Right ventricle myocardium superior (tissue), 1 donor: Measurements from ENCODE around the gene NARS2. TPM values are rescaled to one million over a fixed set of nuclear protein-coding genes. Genes with fewer than 3 reads are reported as not detected.

Experiments used
- ATAC-seq: fragments of 200-7000 bp; cut with Tn5 transposase; one replicate; pipeline ENCODE4 v1.9.1; 2020; ENCODE audit warnings: mild to moderate bottlenecking; ENCODE audit not compliant: poor library complexity
- DNase-seq: peaks from one replicate; pipeline ENCODE4 v3.0.0-alpha.2; 2020
- intact Hi-C: fragments of 100-400 bp; cut with DNase I; formaldehyde crosslinking; loops from one replicate; pipeline ENCODE4 v1.11.2; 2022
- total RNA-seq: library from RNA; stranded (reverse); fragmentation: NEBNext Ultra II Directional; extraction: Animal tissue kit (Norgen Biotek cat#: 25700); gene quantifications from one replicate; pipeline ENCODE4 v1.2.1, GENCODE V29; 2021
- donor health status: DM: no; HTN: yes; CAD: no; lungs with severe emphysema.

Gene NARS2
- total RNA-seq, 1 donor from 2014 or later, result 17.6 TPM

- DNase-seq (no peak), ATAC-seq (no peak)
- intact Hi-C loops, result no loop called here
Observed at GRCh38 chr11:78405805-78406204, 168.9 kb downstream of the NARS2 start.

GRCh38 chr11:78403781-78404180 lies 170.9 kb downstream of the NARS2 start:
- no peak for ATAC-seq
- DNase-seq, result no peak
- intact Hi-C loops, result no loop called here

- ATAC-seq (no peak), DNase-seq (no peak)
- intact Hi-C loops, result no loop called here
Observed at GRCh38 chr11:78402847-78403246, 171.8 kb downstream of the NARS2 start.

- DNase-seq (no peak), ATAC-seq (no peak)
- intact Hi-C loops, result no loop called here
Observed at GRCh38 chr11:78400702-78401101, 174.0 kb downstream of the NARS2 start.

GRCh38 chr11:78400116-78400515 lies 174.5 kb downstream of the NARS2 start:
- DNase-seq, result no peak
- intact Hi-C loops, result no loop called here
- no peak for ATAC-seq

GRCh38 chr11:78399136-78399535 lies 175.5 kb downstream of the NARS2 start:
- intact Hi-C loops, result no loop called here
- ATAC-seq (no peak), DNase-seq (no peak)

GRCh38 chr11:78398715-78399114 lies 175.9 kb downstream of the NARS2 start:
- DNase-seq (no peak), ATAC-seq (no peak)
- intact Hi-C loops, result no loop called here

- ATAC-seq, result no peak
- intact Hi-C loops, result no loop called here
Observed at GRCh38 chr11:78397398-78397797, 177.3 kb downstream of the NARS2 start.

GRCh38 chr11:78395597-78395996 lies 179.1 kb downstream of the NARS2 start:
- DNase-seq (no peak), ATAC-seq (no peak)
- intact Hi-C loops, result no loop called here

More at GRCh38 chr11:78397398-78397797, 177.3 kb downstream of the NARS2 start:
- DNase-seq, result no peak

- intact Hi-C loops, result no loop called here
- ATAC-seq, result no peak
- DNase-seq, result no peak
Observed at GRCh38 chr11:78392854-78393253, 181.8 kb downstream of the NARS2 start.

GRCh38 chr11:78391424-78391823 lies 183.2 kb downstream of the NARS2 start:
- intact Hi-C loops, result no loop called here
- no peak for DNase-seq
- no peak for ATAC-seq

GRCh38 chr11:78390809-78391208 lies 183.9 kb downstream of the NARS2 start:
- intact Hi-C loops, result no loop called here
- DNase-seq (no peak), ATAC-seq (no peak)

GRCh38 chr11:78386215-78386941 lies 188.3 kb downstream of the NARS2 start:
- DNase-seq (no peak), ATAC-seq (no peak)
- intact Hi-C loops, result no loop called here

Other genes with a start within 250 kb of the NARS2 start
- 14.9 TPM for gene GAB2, start 157.0 kb downstream of the NARS2 start, total RNA-seq